ENCODE results near the gene SART1. TPM values are rescaled to one million over a fixed set of nuclear protein-coding genes. Genes with fewer than 3 reads are reported as not detected.

Gene SART1
- polyA plus RNA-seq, 1 donor: 38.1 TPM

- no peak for DNase-seq
- Histone ChIP-seq H3K4me1 (ENCODE audit: control insufficient read depth, insufficient read depth, low read length) (no peaks in the 10 kb centered on the region), H3K9me3 (ENCODE audit: control insufficient read depth, low read depth, low read length) (no peaks in the 10 kb centered on the region), H3K27ac (ENCODE audit: low read length) (no peak overlapping the region), H3K36me3 (ENCODE audit: control insufficient read depth, insufficient read depth, low read length) (no peaks in the 10 kb centered on the region), H3K4me3 (ENCODE audit: low read length) (no peak overlapping the region), H3K27me3 (ENCODE audit: control insufficient read depth, insufficient read depth, low read length) (peaks cover 10% of the 10 kb centered on the region)
- no CpG with 5 or more reads among the region's 13 CpGs for WGBS (ENCODE audit: insufficient coverage, low lambda C conversion rate)
These were observed 29.6 kb upstream of the SART1 start for GRCh38 chr11:65931773-65932557.

- H3K27ac ChIP-seq (ENCODE audit: low read length): no peak overlapping the region
- H3K27me3 ChIP-seq (ENCODE audit: control insufficient read depth, insufficient read depth, low read length): peaks cover 10% of the 10 kb centered on the region
- no peaks in the 10 kb centered on the region for H3K9me3 ChIP-seq (ENCODE audit: control insufficient read depth, low read depth, low read length)
- WGBS (ENCODE audit: insufficient coverage, low lambda C conversion rate): 57% methylated on average over 1 of the region's 9 CpGs
- no peak for DNase-seq
- no peak overlapping the region for H3K4me3 ChIP-seq (ENCODE audit: low read length)
- H3K4me1 ChIP-seq (ENCODE audit: control insufficient read depth, insufficient read depth, low read length): no peaks in the 10 kb centered on the region
- H3K36me3 ChIP-seq (ENCODE audit: control insufficient read depth, insufficient read depth, low read length): no peaks in the 10 kb centered on the region
These were observed 29.0 kb upstream of the SART1 start for GRCh38 chr11:65932558-65932919.

GRCh38 chr11:65934014-65934413 lies 27.5 kb upstream of the SART1 start:
- 67% methylated on average over 3 of the region's 4 CpGs for WGBS (ENCODE audit: insufficient coverage, low lambda C conversion rate)
- no peak overlapping the region for H3K27ac ChIP-seq (ENCODE audit: low read length)

GRCh38 chr11:65937766-65938165 lies 23.8 kb upstream of the SART1 start:
- DNase-seq: no peak
- Histone ChIP-seq H3K27me3 (ENCODE audit: control insufficient read depth, insufficient read depth, low read length) (peaks cover 7% of the 10 kb centered on the region), H3K4me1 (ENCODE audit: control insufficient read depth, insufficient read depth, low read length) (no peaks in the 10 kb centered on the region), H3K9me3 (ENCODE audit: control insufficient read depth, low read depth, low read length) (no peaks in the 10 kb centered on the region), H3K4me3 (ENCODE audit: low read length) (no peak overlapping the region), H3K36me3 (ENCODE audit: control insufficient read depth, insufficient read depth, low read length) (no peaks in the 10 kb centered on the region), H3K27ac (ENCODE audit: low read length) (no peak overlapping the region)
- 83% methylated on average over 2 of the region's 4 CpGs for WGBS (ENCODE audit: insufficient coverage, low lambda C conversion rate)

More at GRCh38 chr11:65934014-65934413, 27.5 kb upstream of the SART1 start:
- Histone ChIP-seq H3K27me3 (ENCODE audit: control insufficient read depth, insufficient read depth, low read length) (peaks cover 10% of the 10 kb centered on the region), H3K36me3 (ENCODE audit: control insufficient read depth, insufficient read depth, low read length) (no peaks in the 10 kb centered on the region), H3K4me1 (ENCODE audit: control insufficient read depth, insufficient read depth, low read length) (no peaks in the 10 kb centered on the region), H3K9me3 (ENCODE audit: control insufficient read depth, low read depth, low read length) (no peaks in the 10 kb centered on the region), H3K4me3 (ENCODE audit: low read length) (no peak overlapping the region)
- DNase-seq: no peak

GRCh38 chr11:65941720-65942310 lies 19.7 kb upstream of the SART1 start:
- Histone ChIP-seq H3K36me3 (ENCODE audit: control insufficient read depth, insufficient read depth, low read length) (no peaks in the 10 kb centered on the region), H3K9me3 (ENCODE audit: control insufficient read depth, low read depth, low read length) (no peaks in the 10 kb centered on the region), H3K4me1 (ENCODE audit: control insufficient read depth, insufficient read depth, low read length) (no peaks in the 10 kb centered on the region), H3K4me3 (ENCODE audit: low read length) (no peak overlapping the region), H3K27ac (ENCODE audit: low read length) (no peak overlapping the region), H3K27me3 (ENCODE audit: control insufficient read depth, insufficient read depth, low read length) (peaks cover 5% of the 10 kb centered on the region)
- no peak for DNase-seq
- no CpG with 5 or more reads among the region's 9 CpGs for WGBS (ENCODE audit: insufficient coverage, low lambda C conversion rate)

- WGBS (ENCODE audit: insufficient coverage, low lambda C conversion rate): no CpG with 5 or more reads among the region's 7 CpGs
- no peak for DNase-seq
- no peak overlapping the region for H3K27ac ChIP-seq (ENCODE audit: low read length)
- H3K27me3 ChIP-seq (ENCODE audit: control insufficient read depth, insufficient read depth, low read length): peaks cover 7% of the 10 kb centered on the region
- no peaks in the 10 kb centered on the region for H3K36me3 ChIP-seq (ENCODE audit: control insufficient read depth, insufficient read depth, low read length)
- H3K4me1 ChIP-seq (ENCODE audit: control insufficient read depth, insufficient read depth, low read length): no peaks in the 10 kb centered on the region
- no peaks in the 10 kb centered on the region for H3K9me3 ChIP-seq (ENCODE audit: control insufficient read depth, low read depth, low read length)
- H3K4me3 ChIP-seq (ENCODE audit: low read length): no peak overlapping the region
These were observed 19.0 kb upstream of the SART1 start for GRCh38 chr11:65942531-65942930.

GRCh38 chr11:65944191-65944590 lies 17.3 kb upstream of the SART1 start:
- Histone ChIP-seq H3K9me3 (ENCODE audit: control insufficient read depth, low read depth, low read length) (no peaks in the 10 kb centered on the region), H3K36me3 (ENCODE audit: control insufficient read depth, insufficient read depth, low read length) (no peaks in the 10 kb centered on the region), H3K4me3 (ENCODE audit: low read length) (no peak overlapping the region), H3K27ac (ENCODE audit: low read length) (no peak overlapping the region), H3K27me3 (ENCODE audit: control insufficient read depth, insufficient read depth, low read length) (peaks cover 10% of the 10 kb centered on the region), H3K4me1 (ENCODE audit: control insufficient read depth, insufficient read depth, low read length) (no peaks in the 10 kb centered on the region)
- DNase-seq: no peak
- WGBS (ENCODE audit: insufficient coverage, low lambda C conversion rate): no CpG with 5 or more reads among the region's 8 CpGs

GRCh38 chr11:65944767-65945166 lies 16.8 kb upstream of the SART1 start:
- no CpG with 5 or more reads among the region's 8 CpGs for WGBS (ENCODE audit: insufficient coverage, low lambda C conversion rate)
- Histone ChIP-seq H3K4me1 (ENCODE audit: control insufficient read depth, insufficient read depth, low read length) (no peaks in the 10 kb centered on the region), H3K36me3 (ENCODE audit: control insufficient read depth, insufficient read depth, low read length) (no peaks in the 10 kb centered on the region), H3K27me3 (ENCODE audit: control insufficient read depth, insufficient read depth, low read length) (peaks cover 10% of the 10 kb centered on the region), H3K9me3 (ENCODE audit: control insufficient read depth, low read depth, low read length) (no peaks in the 10 kb centered on the region), H3K4me3 (ENCODE audit: low read length) (no peak overlapping the region), H3K27ac (ENCODE audit: low read length) (no peak overlapping the region)
- DNase-seq: no peak

- no peak for DNase-seq
- Histone ChIP-seq H3K27ac (ENCODE audit: low read length) (no peak within 1 kb of the TSS), H3K9me3 (ENCODE audit: control insufficient read depth, low read depth, low read length) (no peaks in the 10 kb centered on the region), H3K27me3 (ENCODE audit: control insufficient read depth, insufficient read depth, low read length) (peaks cover 10% of the 10 kb centered on the region), H3K4me1 (ENCODE audit: control insufficient read depth, insufficient read depth, low read length) (no peaks in the 10 kb centered on the region), H3K4me3 (ENCODE audit: low read length) (no peak within 1 kb of the TSS), H3K36me3 (ENCODE audit: control insufficient read depth, insufficient read depth, low read length) (no peaks in the 10 kb centered on the region)
- no CpG with 5 or more reads among the region's 13 CpGs for WGBS (ENCODE audit: insufficient coverage, low lambda C conversion rate)
These were observed 16.1 kb upstream of the SART1 start, which contains the start of gene TSGA10IP for GRCh38 chr11:65945430-65945911. Gene TSGA10IP, plus strand, starts transcription at chr11:65945480. Its CDS starts 196 bp downstream, at chr11:65945676.

- Histone ChIP-seq H3K27me3 (ENCODE audit: control insufficient read depth, insufficient read depth, low read length) (peaks cover 10% of the 10 kb centered on the region), H3K4me3 (ENCODE audit: low read length) (no peak overlapping the region), H3K9me3 (ENCODE audit: control insufficient read depth, low read depth, low read length) (no peaks in the 10 kb centered on the region), H3K27ac (ENCODE audit: low read length) (no peak overlapping the region), H3K36me3 (ENCODE audit: control insufficient read depth, insufficient read depth, low read length) (no peaks in the 10 kb centered on the region), H3K4me1 (ENCODE audit: control insufficient read depth, insufficient read depth, low read length) (no peaks in the 10 kb centered on the region)
- no CpG with 5 or more reads among the region's 11 CpGs for WGBS (ENCODE audit: insufficient coverage, low lambda C conversion rate)
- no peak for DNase-seq
These were observed 15.5 kb upstream of the SART1 start for GRCh38 chr11:65945941-65946558.
